Esophagus muscularis mucosa (tissue), 4 donors: Measurements from ENCODE around the gene SF3A2. TPM values are rescaled to one million over a fixed set of nuclear protein-coding genes. Genes with fewer than 3 reads are reported as not detected.

Experiments used
- DNase-seq: peaks from one replicate; pipeline ENCODE4 v3.0.0-alpha.2; 2017; ENCODE audit errors: extremely low spot score
- H3K27ac ChIP-seq, 4 donors: fragments of 200-600 bp; sonication (generic); replicated peaks in 1 of 4; 1 replicate in 3 of 4; 2 replicates in 1 of 4; pipeline ENCODE4 v1.5.1; 2016 to 2019; ENCODE audit warnings: mild to moderate bottlenecking in 1 of 4
- H3K27me3 ChIP-seq, 4 donors: fragments of 200-600 bp; sonication (generic); one replicate each; pipeline versions ENCODE4 v1.5.1 to v1.6.0; 2016 to 2019
- H3K36me3 ChIP-seq, 4 donors: fragments of 200-600 bp; sonication (generic); one replicate each; pipeline ENCODE4 v1.5.1; 2016 to 2019
- H3K4me1 ChIP-seq, 4 donors: fragments of 200-600 bp; sonication (generic); one replicate each; pipeline ENCODE4 v1.5.1; 2016 to 2019
- H3K4me3 ChIP-seq, 4 donors: fragments of 200-600 bp; sonication (generic); 1 replicate in 2 of 4; 2 replicates in 2 of 4; pipeline ENCODE4 v1.5.1; 2016 to 2019; ENCODE audit warnings: mild to moderate bottlenecking in 4 of 4, moderate library complexity in 1 of 4
- H3K9me3 ChIP-seq, 4 donors: fragments of 200-600 bp; sonication (generic); 1 replicate in 3 of 4; 2 replicates in 1 of 4; pipeline ENCODE4 v1.5.1; 2016 to 2019
- EP300 ChIP-seq: sonication (generic); formaldehyde crosslinking; IDR thresholded peaks from one replicate; pipeline ENCODE4 v1.6.1; 2017; ENCODE audit warnings: antibody characterized with exemption
- POLR2A ChIP-seq: fragments of 450-650 bp; IDR thresholded peaks from one replicate; pipeline ENCODE4 v1.6.1; 2017; ENCODE audit warnings: antibody characterized with exemption, moderate library complexity, mild to moderate bottlenecking, low read depth
- POLR2AphosphoS5 ChIP-seq, 2 donors: sonication (generic); formaldehyde crosslinking; IDR thresholded peaks; one replicate each; pipeline ENCODE4 v1.6.1; 2017; ENCODE audit warnings: antibody characterized with exemption in 2 of 2
- WGBS: methylation state at CpG from one replicate; pipeline ENCODE4 v1.1.5; 2018; 5-methylcytosine and 5-hydroxymethylcytosine counted together
- intact Hi-C: fragments of 100-400 bp; cut with DNase I; formaldehyde crosslinking; loops from one replicate; pipeline ENCODE4 v1.15.1; 2023
- total RNA-seq, 4 donors: library from RNA; depleted of rRNA; stranded (reverse); fragments of >200 nt; gene quantifications; one replicate each; pipeline versions ENCODE4 v1.1.0 to v1.2.1, GENCODE V29; 2016
- TF ChIP-seq, protein P1 (sequence below), 3 experiments: fragments of 200-600 bp in 2 of 3; fragments of 450-650 bp in 1 of 3; sonication (generic) in 2 of 3; IDR thresholded peaks; one replicate each; pipeline ENCODE4 v1.5.1; 2017 to 2019; ENCODE audit warnings: antibody characterized with exemption in 3 of 3, mild to moderate bottlenecking in 2 of 3, moderate library complexity in 1 of 3

The SF3A2 gene
- total RNA-seq, 4 donors from 2014 or later: 29.5 to 56.9 (median 35.3) TPM

DNA sequence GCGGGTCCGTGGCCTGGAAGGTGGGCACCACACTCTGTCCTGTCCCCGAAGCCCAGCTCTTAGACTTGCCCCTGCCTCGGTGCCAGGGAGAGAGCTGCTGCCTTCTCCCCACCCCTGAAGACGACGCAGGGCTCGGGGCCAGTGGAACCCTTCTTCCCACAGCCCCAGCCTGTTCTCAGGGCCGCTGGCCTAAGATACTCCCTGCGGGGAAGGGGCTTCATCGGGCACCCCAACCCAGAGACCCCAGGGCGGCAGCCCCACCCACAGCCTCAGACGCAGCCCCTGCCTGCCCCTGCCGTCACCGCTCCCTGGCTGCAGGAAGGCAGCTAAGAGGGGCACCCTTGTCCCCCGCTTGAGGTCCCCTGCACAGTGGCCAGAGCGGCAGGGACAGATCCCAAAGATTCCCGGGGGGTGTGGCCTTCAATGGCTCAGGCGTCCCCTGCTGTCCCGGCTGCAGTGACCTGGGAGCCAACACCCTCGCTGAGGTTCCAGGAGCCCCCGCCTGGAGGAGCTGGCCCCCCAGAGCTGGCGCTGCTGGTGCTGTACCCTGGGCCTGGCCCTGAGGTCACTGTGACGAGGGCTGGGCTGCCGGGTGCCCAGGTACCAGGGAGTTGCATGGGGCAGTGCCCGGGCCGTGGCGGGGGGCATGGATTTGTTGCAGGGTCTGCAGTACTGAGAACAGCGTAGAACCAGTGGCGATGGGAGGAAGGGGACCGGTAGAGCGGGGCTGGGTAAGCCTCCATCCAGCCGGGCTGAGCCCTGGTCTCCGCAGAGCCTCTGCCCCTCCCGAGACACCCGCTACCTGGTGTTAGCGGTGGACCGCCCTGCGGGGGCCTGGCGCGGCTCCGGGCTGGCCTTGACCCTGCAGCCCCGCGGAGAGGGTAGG, 13.5 kb downstream of the SF3A2 start:
- 53% methylated on average over 3 of the region's 43 CpGs for WGBS
- intact Hi-C loops: no loop called here

DNA sequence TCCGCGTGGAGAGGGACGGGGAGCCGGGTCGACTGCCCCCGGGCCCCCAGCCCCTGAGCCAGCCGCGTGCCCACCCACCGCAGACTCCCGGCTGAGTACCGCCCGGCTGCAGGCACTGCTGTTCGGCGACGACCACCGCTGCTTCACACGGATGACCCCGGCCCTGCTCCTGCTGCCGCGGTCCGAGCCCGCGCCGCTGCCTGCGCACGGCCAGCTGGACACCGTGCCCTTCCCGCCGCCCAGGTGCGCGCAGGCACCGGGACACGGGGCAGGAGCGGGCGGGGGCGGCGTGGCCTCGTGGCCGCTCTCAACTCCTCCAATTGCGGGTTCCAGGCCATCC, 14.1 kb downstream of the SF3A2 start:
- WGBS: 18% methylated on average over 21 of the region's 40 CpGs
- peaks cover 12 to 37% (median 34%) of the 10 kb centered on the region in 4 donors for H3K36me3 ChIP-seq
- H3K4me1 ChIP-seq: peaks cover 42 to 61% (median 48%) of the 10 kb centered on the region in 4 donors
- H3K4me3 ChIP-seq: peak overlapping the region; percentile 20 to 39 (median 28)
- H3K27ac ChIP-seq: no peak overlapping the region
- no peak for TF ChIP-seq POLR2AphosphoS5 (IDR thresholded peaks at IDR 0.05)
- TF ChIP-seq EP300: no peak
- TF ChIP-seq, protein P1, sequence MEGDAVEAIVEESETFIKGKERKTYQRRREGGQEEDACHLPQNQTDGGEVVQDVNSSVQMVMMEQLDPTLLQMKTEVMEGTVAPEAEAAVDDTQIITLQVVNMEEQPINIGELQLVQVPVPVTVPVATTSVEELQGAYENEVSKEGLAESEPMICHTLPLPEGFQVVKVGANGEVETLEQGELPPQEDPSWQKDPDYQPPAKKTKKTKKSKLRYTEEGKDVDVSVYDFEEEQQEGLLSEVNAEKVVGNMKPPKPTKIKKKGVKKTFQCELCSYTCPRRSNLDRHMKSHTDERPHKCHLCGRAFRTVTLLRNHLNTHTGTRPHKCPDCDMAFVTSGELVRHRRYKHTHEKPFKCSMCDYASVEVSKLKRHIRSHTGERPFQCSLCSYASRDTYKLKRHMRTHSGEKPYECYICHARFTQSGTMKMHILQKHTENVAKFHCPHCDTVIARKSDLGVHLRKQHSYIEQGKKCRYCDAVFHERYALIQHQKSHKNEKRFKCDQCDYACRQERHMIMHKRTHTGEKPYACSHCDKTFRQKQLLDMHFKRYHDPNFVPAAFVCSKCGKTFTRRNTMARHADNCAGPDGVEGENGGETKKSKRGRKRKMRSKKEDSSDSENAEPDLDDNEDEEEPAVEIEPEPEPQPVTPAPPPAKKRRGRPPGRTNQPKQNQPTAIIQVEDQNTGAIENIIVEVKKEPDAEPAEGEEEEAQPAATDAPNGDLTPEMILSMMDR (IDR thresholded peaks at IDR 0.05): no peak
- no peak for TF ChIP-seq POLR2A
- intact Hi-C loops: no loop called here
- no peak for DNase-seq
- peaks cover 11 to 60% (median 38%) of the 10 kb centered on the region in 4 donors for H3K27me3 ChIP-seq
- no peaks in the 10 kb centered on the region for H3K9me3 ChIP-seq

More for the DNA sequence above, 13.5 kb downstream of the SF3A2 start:
- no peak for DNase-seq
- peaks cover 11 to 59% (median 38%) of the 10 kb centered on the region in 4 donors for H3K27me3 ChIP-seq
- no peak overlapping the region for H3K4me3 ChIP-seq
- no peaks in the 10 kb centered on the region for H3K9me3 ChIP-seq
- TF ChIP-seq POLR2A: no peak
- TF ChIP-seq POLR2AphosphoS5 (IDR thresholded peaks at IDR 0.05): no peak
- TF ChIP-seq, protein P1 (IDR thresholded peaks at IDR 0.05): no peak
- no peak for TF ChIP-seq EP300
- no peak overlapping the region for H3K27ac ChIP-seq
- peaks cover 42 to 61% (median 48%) of the 10 kb centered on the region in 4 donors for H3K4me1 ChIP-seq
- peaks cover 18 to 43% (median 40%) of the 10 kb centered on the region in 4 donors for H3K36me3 ChIP-seq

DNA sequence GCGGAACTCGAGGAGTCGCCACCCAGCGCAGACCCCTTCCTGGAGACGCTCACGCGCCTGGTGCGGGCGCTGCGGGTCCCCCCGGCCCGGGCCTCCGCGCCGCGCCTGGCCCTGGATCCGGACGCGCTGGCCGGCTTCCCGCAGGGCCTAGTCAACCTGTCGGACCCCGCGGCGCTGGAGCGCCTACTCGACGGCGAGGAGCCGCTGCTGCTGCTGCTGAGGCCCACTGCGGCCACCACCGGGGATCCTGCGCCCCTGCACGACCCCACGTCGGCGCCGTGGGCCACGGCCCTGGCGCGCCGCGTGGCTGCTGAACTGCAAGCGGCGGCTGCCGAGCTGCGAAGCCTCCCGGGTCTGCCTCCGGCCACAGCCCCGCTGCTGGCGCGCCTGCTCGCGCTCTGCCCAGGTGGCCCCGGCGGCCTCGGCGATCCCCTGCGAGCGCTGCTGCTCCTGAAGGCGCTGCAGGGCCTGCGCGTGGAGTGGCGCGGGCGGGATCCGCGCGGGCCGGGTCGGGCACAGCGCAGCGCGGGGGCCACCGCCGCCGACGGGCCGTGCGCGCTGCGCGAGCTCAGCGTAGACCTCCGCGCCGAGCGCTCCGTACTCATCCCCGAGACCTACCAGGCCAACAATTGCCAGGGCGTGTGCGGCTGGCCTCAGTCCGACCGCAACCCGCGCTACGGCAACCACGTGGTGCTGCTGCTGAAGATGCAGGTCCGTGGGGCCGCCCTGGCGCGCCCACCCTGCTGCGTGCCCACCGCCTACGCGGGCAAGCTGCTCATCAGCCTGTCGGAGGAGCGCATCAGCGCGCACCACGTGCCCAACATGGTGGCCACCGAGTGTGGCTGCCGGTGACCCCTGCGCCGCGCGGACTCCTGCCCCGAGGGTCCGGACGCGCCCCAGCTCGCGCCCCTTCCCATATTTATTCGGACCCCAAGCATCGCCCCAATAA, 14.8 kb downstream of the SF3A2 start:
- WGBS: 12% methylated on average over 46 of the region's 125 CpGs
- Histone ChIP-seq H3K9me3 (no peaks in the 10 kb centered on the region), H3K4me1 (peaks cover 42 to 61% (median 48%) of the 10 kb centered on the region in 4 donors)

DNA sequence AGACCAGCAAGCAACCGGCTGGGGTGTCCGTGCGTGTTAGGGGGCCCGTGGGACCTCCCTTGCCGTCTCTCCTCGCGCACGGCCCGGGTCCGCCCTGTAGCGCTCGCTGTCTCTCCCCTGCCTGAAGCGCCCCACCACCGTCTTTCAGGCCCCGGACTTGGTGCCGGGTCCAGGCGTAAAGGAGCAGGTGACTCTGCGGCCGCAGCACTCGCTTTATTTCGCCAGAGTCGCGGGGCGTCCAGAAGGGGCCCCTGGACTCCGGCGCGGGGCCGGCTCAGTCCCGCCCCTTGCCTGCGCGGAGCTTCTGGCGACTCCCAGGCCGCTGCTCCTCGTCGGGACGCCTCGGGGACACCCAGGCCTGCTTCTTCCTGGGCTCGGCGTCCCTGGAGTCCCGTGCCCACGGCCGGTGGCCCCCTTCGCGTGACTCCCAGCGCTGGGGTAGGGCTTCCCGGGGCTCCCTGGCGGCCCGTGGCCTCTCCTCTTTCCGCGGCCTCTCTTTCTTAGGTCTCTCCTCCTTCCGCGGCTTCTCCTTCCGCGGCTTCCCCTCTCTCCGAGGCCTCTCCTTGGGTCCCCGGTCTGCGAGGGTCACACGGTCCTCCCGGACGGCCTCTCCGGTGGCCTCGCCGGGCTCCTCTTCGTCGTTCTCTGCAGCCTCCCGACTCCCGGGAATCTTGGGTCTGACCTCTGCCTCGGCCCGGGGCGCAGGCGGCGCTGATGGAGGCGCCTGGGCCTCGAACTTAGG, 15.6 kb downstream of the SF3A2 start:
- Histone ChIP-seq H3K36me3 (peaks cover 0 to 22% (median 19%) of the 10 kb centered on the region in 4 donors), H3K4me3 (peak overlapping the region; percentile 24 to 39 (median 28)), H3K9me3 (no peaks in the 10 kb centered on the region), H3K27ac (no peak overlapping the region), H3K4me1 (peaks cover 35 to 52% (median 45%) of the 10 kb centered on the region in 4 donors), H3K27me3 (peaks cover 11 to 60% (median 38%) of the 10 kb centered on the region in 4 donors)
- WGBS: 19% methylated on average over 22 of the region's 74 CpGs
- DNase-seq: no peak
- intact Hi-C loops: no loop called here
- TF ChIP-seq, protein P1 (IDR thresholded peaks at IDR 0.05): no peak
- TF ChIP-seq POLR2A: no peak
- no peak for TF ChIP-seq POLR2AphosphoS5 (IDR thresholded peaks at IDR 0.05)
- no peak for TF ChIP-seq EP300

More for the DNA sequence above, 14.8 kb downstream of the SF3A2 start:
- Histone ChIP-seq H3K4me3 (peak overlapping the region; percentile 20 to 39 (median 28)), H3K36me3 (peaks cover 6 to 30% (median 27%) of the 10 kb centered on the region in 4 donors), H3K27ac (no peak overlapping the region), H3K27me3 (peaks cover 11 to 60% (median 38%) of the 10 kb centered on the region in 4 donors)
- DNase-seq: no peak
- intact Hi-C loops: no loop called here
- TF ChIP-seq POLR2A (no peak), EP300 (no peak)
- TF ChIP-seq, protein P1 (IDR thresholded peaks at IDR 0.05): no peak
